GM23248 (cell line): ENCODE measurements around the gene GRP. TPM values are rescaled to one million over a fixed set of nuclear protein-coding genes. Genes with fewer than 3 reads are reported as not detected.

ENCODE experiments used
- DNase-seq: peaks from one replicate; pipeline ENCODE4 v3.0.0-alpha.2; 2015
- H2AFZ ChIP-seq: fragments of 200-600 bp; sonication (generic); 2 replicates; pipeline ENCODE4 v1.6.1; 2016; ENCODE audit warnings: antibody characterized with exemption
- H3F3A ChIP-seq: fragments of 200-600 bp; sonication (generic); 2 replicates; pipeline ENCODE4 v1.6.1; 2016; ENCODE audit warnings: mild to moderate bottlenecking, antibody characterized with exemption, mixed run types; ENCODE audit not compliant: insufficient read depth
- H3K27ac ChIP-seq: fragments of 200-600 bp; sonication (generic); 2 replicates; pipeline ENCODE4 v1.5.1; 2016; ENCODE audit warnings: mild to moderate bottlenecking
- H3K27me3 ChIP-seq: fragments of 200-600 bp; sonication (generic); replicated peaks from 2 replicates; pipeline ENCODE4 v1.6.1; 2016; ENCODE audit warnings: mild to moderate bottlenecking; ENCODE audit not compliant: insufficient read depth
- H3K36me3 ChIP-seq: fragments of 200-600 bp; sonication (generic); 2 replicates; pipeline ENCODE4 v1.6.1; 2016; ENCODE audit warnings: low read depth, mild to moderate bottlenecking
- H3K4me1 ChIP-seq: fragments of 200-600 bp; sonication (generic); 2 replicates; pipeline ENCODE4 v1.6.1; 2016; ENCODE audit warnings: mild to moderate bottlenecking; ENCODE audit not compliant: insufficient read depth
- H3K4me2 ChIP-seq: fragments of 200-600 bp; sonication (generic); one replicate; pipeline ENCODE4 v1.6.1; 2016; ENCODE audit warnings: mild to moderate bottlenecking; ENCODE audit not compliant: unreplicated experiment
- H3K4me3 ChIP-seq: fragments of 200-600 bp; sonication (generic); 2 replicates; pipeline ENCODE4 v1.5.1; 2016; ENCODE audit warnings: mild to moderate bottlenecking
- H3K79me2 ChIP-seq: fragments of 200-600 bp; sonication (generic); 2 replicates; pipeline ENCODE4 v1.6.1; 2016; ENCODE audit warnings: mild to moderate bottlenecking; ENCODE audit not compliant: insufficient read depth
- H3K9ac ChIP-seq: fragments of 200-600 bp; sonication (generic); 2 replicates; pipeline ENCODE4 v1.6.1; 2016; ENCODE audit warnings: mild to moderate bottlenecking
- H3K9me2 ChIP-seq: fragments of 200-600 bp; sonication (generic); 2 replicates; pipeline ENCODE4 v1.6.1; 2016; ENCODE audit warnings: mixed run types, mild to moderate bottlenecking, moderate library complexity; ENCODE audit not compliant: insufficient read depth
- H3K9me3 ChIP-seq: fragments of 200-600 bp; sonication (generic); one replicate; pipeline ENCODE4 v1.6.1; 2017; ENCODE audit warnings: low read depth
- H4K20me1 ChIP-seq: fragments of 200-600 bp; sonication (generic); 2 replicates; pipeline ENCODE4 v1.6.0; 2016; ENCODE audit not compliant: insufficient read depth
- EZH2 ChIP-seq: fragments of 200-600 bp; sonication (generic); IDR thresholded peaks from 2 replicates; pipeline ENCODE4 v1.6.1; 2018; ENCODE audit warnings: antibody characterized with exemption, mild to moderate bottlenecking; ENCODE audit not compliant: insufficient read depth, poor library complexity, severe bottlenecking
- EZH2phosphoT487 ChIP-seq: fragments of 200-600 bp; sonication (generic); IDR thresholded peaks from 2 replicates; pipeline ENCODE4 v1.6.1; 2018; ENCODE audit warnings: antibody characterized with exemption, moderate library complexity, mild to moderate bottlenecking, low read depth; ENCODE audit not compliant: insufficient read depth
- WGBS, 2 experiments: methylation state at CpG; one replicate each; pipeline ENCODE4 v1.1.6; 2015 to 2017; ENCODE audit warnings: low lambda C conversion rate in 2 of 2, low coverage in 1 of 2; ENCODE audit errors: missing lambda C conversion rate in 2 of 2; 5-methylcytosine and 5-hydroxymethylcytosine counted together
- in situ Hi-C: fragments of 300-500 bp; cut with MboI; formaldehyde crosslinking; loops from 2 replicates; pipeline ENCODE4 v1.15.0; 2020
- polyA plus RNA-seq: library from polyadenylated mRNA; unstranded; fragments of >200 nt; fragmentation: Nextera tagmentation; extraction: Ambion mirVana; gene quantifications from 2 replicates; pipeline ENCODE4 v1.2.1, GENCODE V29; 2016
- total RNA-seq: library from RNA; depleted of rRNA; stranded (reverse); fragments of >200 nt; shearing (Covaris generic); gene quantifications from 2 replicates; pipeline ENCODE4 v1.2.3, GENCODE V29; 2014

Gene GRP
- total and polyA plus RNA-seq, 2 experiments from 2014 or later, result not detected

DNA sequence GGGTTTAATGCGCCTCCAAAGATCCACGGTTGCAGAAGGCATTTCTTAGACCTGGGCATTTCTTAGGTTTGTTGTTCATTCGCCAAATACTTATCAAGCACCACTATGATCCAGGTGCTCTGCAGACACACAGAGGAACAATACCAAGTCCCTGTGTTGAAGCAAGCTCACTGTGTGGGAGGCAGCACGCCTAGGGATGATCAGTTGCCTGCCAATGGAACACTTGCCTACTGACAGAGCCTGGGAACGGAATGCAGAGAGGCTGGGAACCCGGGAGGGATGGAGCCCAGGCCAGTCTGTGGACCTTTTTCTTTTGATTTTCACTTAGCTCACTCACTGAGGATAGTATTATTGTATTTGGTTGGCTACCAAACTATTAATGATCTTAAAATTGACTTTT lies 1.9 kb upstream of the GRP start:
- no peak overlapping the region for H3K4me3 ChIP-seq
- no peak overlapping the region for H3K27ac ChIP-seq
- peaks cover 69% of the 10 kb centered on the region for H3K27me3 ChIP-seq
- no peaks in the 10 kb centered on the region for H3K9me2 ChIP-seq
- no peak overlapping the region for H2AFZ ChIP-seq
- no peaks in the 10 kb centered on the region for H3F3A ChIP-seq
- TF ChIP-seq EZH2, result no peak
- no peak for TF ChIP-seq EZH2phosphoT487
- no peaks in the 10 kb centered on the region for H4K20me1 ChIP-seq
- H3K9ac ChIP-seq, result no peak overlapping the region
- in situ Hi-C loops, result no loop called here
- no peaks in the 10 kb centered on the region; the same call in 1 of the 2 replicates for H3K4me1 ChIP-seq
- no peak for DNase-seq
- WGBS, 2 experiments, result 68 to 74% methylated on average over 6 of the region's 6 CpGs
- H3K9me3 ChIP-seq, result no peaks in the 10 kb centered on the region
- no peaks in the 10 kb centered on the region for H3K79me2 ChIP-seq
- H3K4me2 ChIP-seq, result no peak overlapping the region
- no peaks in the 10 kb centered on the region for H3K36me3 ChIP-seq

DNA sequence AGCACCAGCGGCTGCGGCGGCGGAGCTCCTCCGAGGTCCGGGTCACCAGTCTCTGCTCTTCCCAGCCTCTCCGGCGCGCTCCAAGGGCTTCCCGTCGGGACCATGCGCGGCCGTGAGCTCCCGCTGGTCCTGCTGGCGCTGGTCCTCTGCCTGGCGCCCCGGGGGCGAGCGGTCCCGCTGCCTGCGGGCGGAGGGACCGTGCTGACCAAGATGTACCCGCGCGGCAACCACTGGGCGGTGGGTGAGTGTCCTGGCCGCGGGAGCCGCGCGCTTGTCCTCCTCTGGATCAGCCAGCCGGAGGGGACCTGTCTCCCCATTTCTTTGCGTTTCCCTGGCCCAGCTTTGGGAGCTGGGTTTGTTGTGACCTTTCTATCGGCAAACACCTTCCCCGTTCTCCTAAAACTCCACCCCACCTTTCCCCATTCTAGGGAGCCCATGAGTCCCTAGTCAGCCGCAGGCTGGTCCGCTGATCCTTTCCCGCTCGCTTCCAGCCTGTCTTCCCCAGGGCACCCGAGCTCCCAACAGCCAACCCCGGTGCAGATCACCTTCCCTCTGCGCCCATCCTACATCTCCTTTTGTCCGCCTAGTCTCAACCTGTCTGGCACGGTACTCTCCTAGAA lies 316 bp downstream of the GRP start:
- in situ Hi-C loops, result no loop called here

DNA sequence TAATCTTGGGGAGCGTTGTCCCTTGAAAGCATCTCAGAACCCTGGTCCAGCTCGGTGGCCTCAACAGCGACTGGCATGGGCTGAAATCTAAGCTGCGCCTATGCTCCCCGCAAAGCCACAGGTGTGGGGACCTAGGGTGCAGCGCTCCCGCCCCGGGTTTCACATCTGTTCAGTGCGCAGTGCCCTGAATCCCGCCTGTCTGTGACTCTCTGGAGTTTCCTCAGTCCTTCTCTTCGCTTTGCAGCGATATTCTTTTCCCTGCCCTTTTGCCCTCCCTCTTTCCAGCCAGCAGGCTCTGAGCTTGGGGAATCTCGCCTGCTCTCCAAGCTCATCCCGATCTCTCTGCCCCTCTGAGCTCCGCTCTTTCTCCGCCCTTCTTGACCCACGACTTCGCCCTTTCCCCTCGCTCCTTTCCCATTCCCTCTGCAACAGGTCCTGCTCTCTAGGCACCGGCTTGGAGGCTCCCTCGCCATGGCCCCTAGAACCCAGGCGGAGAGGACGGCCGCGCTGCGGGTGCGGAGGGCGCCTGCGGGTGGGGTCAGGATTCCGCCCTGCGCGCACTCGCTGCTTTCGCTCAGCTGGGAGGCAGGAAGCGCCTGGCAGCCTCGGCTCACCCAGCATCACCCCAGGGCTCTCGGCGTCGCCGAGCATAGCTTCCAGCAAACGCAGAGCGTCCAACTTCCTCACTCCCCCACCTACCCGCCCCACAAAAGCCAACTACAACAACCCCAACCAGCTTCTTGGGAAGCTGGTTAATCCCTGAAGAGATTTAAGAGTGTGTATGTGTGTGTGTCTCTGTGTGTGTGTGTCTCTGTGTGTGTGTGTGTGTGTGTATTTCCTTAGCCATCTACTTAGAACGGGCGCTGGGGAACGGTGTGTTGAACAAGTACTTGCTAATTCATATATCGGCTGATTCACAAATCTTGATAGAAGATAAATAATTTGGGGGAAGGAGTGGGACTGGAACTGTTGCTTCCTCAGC lies 1.1 kb downstream of the GRP start:
- Histone ChIP-seq H3K9me3 (no peaks in the 10 kb centered on the region), H2AFZ (peak overlapping the region; percentile 72), H3K27me3 (peaks cover 74% of the 10 kb centered on the region), H3K4me1 (no peaks in the 10 kb centered on the region; the same call in 1 of the 2 replicates), H4K20me1 (no peaks in the 10 kb centered on the region), H3F3A (no peaks in the 10 kb centered on the region), H3K79me2 (no peaks in the 10 kb centered on the region), H3K4me3 (peak overlapping the region; percentile 63), H3K9ac (no peak overlapping the region), H3K27ac (no peak overlapping the region), H3K9me2 (no peaks in the 10 kb centered on the region), H3K36me3 (no peaks in the 10 kb centered on the region), H3K4me2 (peak overlapping the region; percentile 80)
- 6 to 10% methylated on average over 29 to 47 of the region's 47 CpGs for WGBS, 2 experiments
- in situ Hi-C loops, result no loop called here
- TF ChIP-seq EZH2 (no peak), EZH2phosphoT487 (no peak)
- peak; percentile 28 for DNase-seq

More for the DNA sequence above, 316 bp downstream of the GRP start:
- Histone ChIP-seq H3K4me2 (peak overlapping the region; percentile 80), H3K9me2 (no peaks in the 10 kb centered on the region), H3K4me1 (no peaks in the 10 kb centered on the region; the same call in 1 of the 2 replicates), H2AFZ (no peak overlapping the region), H3K36me3 (no peaks in the 10 kb centered on the region), H4K20me1 (no peaks in the 10 kb centered on the region), H3K27ac (no peak overlapping the region), H3K9me3 (no peaks in the 10 kb centered on the region), H3K4me3 (peak overlapping the region; percentile 63), H3K27me3 (peaks cover 75% of the 10 kb centered on the region), H3K9ac (no peak overlapping the region), H3F3A (no peaks in the 10 kb centered on the region), H3K79me2 (no peaks in the 10 kb centered on the region)
- peak; percentile 27 for DNase-seq
- 3 to 4% methylated on average over 42 of the region's 46 CpGs for WGBS, 2 experiments
- TF ChIP-seq EZH2 (peak; percentile 93), EZH2phosphoT487 (no peak)

DNA sequence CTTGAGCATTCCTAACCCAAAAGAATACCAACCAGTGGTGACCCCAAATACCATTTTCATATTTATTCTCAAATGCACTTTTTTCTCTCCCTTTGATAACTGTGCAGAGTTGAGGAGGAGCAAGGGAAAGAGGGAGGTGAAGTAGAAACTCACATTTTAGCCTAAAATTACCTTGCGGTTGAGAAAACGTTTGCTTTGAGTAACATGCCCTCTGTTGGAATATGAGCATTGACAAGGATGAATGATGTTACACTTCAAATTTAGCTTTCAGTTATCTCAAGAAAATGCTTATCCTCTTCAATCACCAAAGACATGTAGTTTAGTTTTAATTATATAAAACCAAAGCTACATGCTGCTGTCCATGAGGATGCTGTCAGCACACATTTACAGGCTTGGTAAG lies 2.4 kb downstream of the GRP start:
- no peak overlapping the region for H3K27ac ChIP-seq
- no peaks in the 10 kb centered on the region for H3K79me2 ChIP-seq
- in situ Hi-C loops, result no loop called here
- no peaks in the 10 kb centered on the region; the same call in 1 of the 2 replicates for H3K4me1 ChIP-seq
- DNase-seq, result no peak
- no peak overlapping the region for H3K4me2 ChIP-seq
- no peak overlapping the region for H2AFZ ChIP-seq
- H3F3A ChIP-seq, result no peaks in the 10 kb centered on the region
- H3K9me2 ChIP-seq, result no peaks in the 10 kb centered on the region
- WGBS, 2 experiments, result 94 to 99% methylated on average over 2 of the region's 2 CpGs
- H3K9me3 ChIP-seq, result no peaks in the 10 kb centered on the region
- H3K9ac ChIP-seq, result no peak overlapping the region
- TF ChIP-seq EZH2 (no peak), EZH2phosphoT487 (no peak)
- peaks cover 61% of the 10 kb centered on the region for H3K27me3 ChIP-seq
- no peak overlapping the region for H3K4me3 ChIP-seq
- H3K36me3 ChIP-seq, result no peaks in the 10 kb centered on the region
- no peaks in the 10 kb centered on the region for H4K20me1 ChIP-seq
